Dendritic cell treated with granulocyte-macrophage colony-stimulating factor and Interleukin-4, amounts not matched to agents 40 ng/mL and 50 ng/mL, for 4 days (primary cell): Measurements from ENCODE around the gene PARD3.

ENCODE experiments used
- H3K27ac Mint-ChIP-seq: one replicate; pipeline ENCODE4 v1.8.0; 2022; ENCODE audit warnings: mild to moderate bottlenecking, mixed read lengths
- H3K27me3 Mint-ChIP-seq: one replicate; pipeline ENCODE4 v1.8.0; 2022; ENCODE audit warnings: mild to moderate bottlenecking, mixed read lengths
- H3K36me3 Mint-ChIP-seq: one replicate; pipeline ENCODE4 v1.8.0; 2022; ENCODE audit warnings: low read depth, mixed read lengths
- H3K4me1 Mint-ChIP-seq: one replicate; pipeline ENCODE4 v1.8.0; 2022; ENCODE audit warnings: low read depth, mixed read lengths
- H3K4me3 Mint-ChIP-seq: one replicate; pipeline ENCODE4 v1.8.0; 2022; ENCODE audit warnings: mild to moderate bottlenecking, moderate library complexity, mixed read lengths
- H3K9me3 Mint-ChIP-seq: one replicate; pipeline ENCODE4 v1.8.0; 2022; ENCODE audit warnings: mixed read lengths
- intact Hi-C: fragments of 100-400 bp; cut with micrococcal nuclease; formaldehyde crosslinking; loops from one replicate; pipeline ENCODE4 v1.15.0; 2022

PARD3 gene

GRCh38 chr10:34524369-34525091, 290.6 kb downstream of the PARD3 start:
- Mint-ChIP-seq H3K27me3 (peaks cover 1% of the 10 kb centered on the region), H3K4me1 (no peaks in the 10 kb centered on the region), H3K36me3 (no peaks in the 10 kb centered on the region), H3K27ac (no peak overlapping the region), H3K9me3 (no peaks in the 10 kb centered on the region), H3K4me3 (no peak overlapping the region)
- intact Hi-C loops: no loop called here

- Mint-ChIP-seq H3K4me1 (no peaks in the 10 kb centered on the region), H3K9me3 (no peaks in the 10 kb centered on the region), H3K27ac (no peak overlapping the region), H3K36me3 (no peaks in the 10 kb centered on the region), H3K4me3 (no peak overlapping the region), H3K27me3 (peaks cover 1% of the 10 kb centered on the region)
- intact Hi-C loops: no loop called here
Observed at GRCh38 chr10:34523017-34523767, 291.9 kb downstream of the PARD3 start.

- no peaks in the 10 kb centered on the region for H3K4me1 Mint-ChIP-seq
- no peak overlapping the region for H3K4me3 Mint-ChIP-seq
- no peak overlapping the region for H3K27ac Mint-ChIP-seq
- intact Hi-C loops: loop anchor here (1.0 kb wide), 1 partner anchor 115 kb away; no protein-coding TSS in a partner anchor
- no peaks in the 10 kb centered on the region for H3K9me3 Mint-ChIP-seq
- H3K27me3 Mint-ChIP-seq: peaks cover 1% of the 10 kb centered on the region
- H3K36me3 Mint-ChIP-seq: no peaks in the 10 kb centered on the region
Observed at GRCh38 chr10:34522546-34522945, 292.6 kb downstream of the PARD3 start.

GRCh38 chr10:34520510-34520909, 294.6 kb downstream of the PARD3 start:
- H3K36me3 Mint-ChIP-seq: no peaks in the 10 kb centered on the region
- H3K27me3 Mint-ChIP-seq: peaks cover 1% of the 10 kb centered on the region
- H3K4me1 Mint-ChIP-seq: no peaks in the 10 kb centered on the region
- intact Hi-C loops: no loop called here
- H3K9me3 Mint-ChIP-seq: no peaks in the 10 kb centered on the region
- no peak overlapping the region for H3K27ac Mint-ChIP-seq
- H3K4me3 Mint-ChIP-seq: no peak overlapping the region

- no peaks in the 10 kb centered on the region for H3K36me3 Mint-ChIP-seq
- H3K4me1 Mint-ChIP-seq: no peaks in the 10 kb centered on the region
- H3K27ac Mint-ChIP-seq: no peak overlapping the region
- intact Hi-C loops: no loop called here
- no peak overlapping the region for H3K4me3 Mint-ChIP-seq
- no peaks in the 10 kb centered on the region for H3K9me3 Mint-ChIP-seq
- H3K27me3 Mint-ChIP-seq: peaks cover 1% of the 10 kb centered on the region
Observed at GRCh38 chr10:34520084-34520483, 295.0 kb downstream of the PARD3 start.

- no peak overlapping the region for H3K27ac Mint-ChIP-seq
- no peaks in the 10 kb centered on the region for H3K36me3 Mint-ChIP-seq
- H3K4me1 Mint-ChIP-seq: no peaks in the 10 kb centered on the region
- no peaks in the 10 kb centered on the region for H3K27me3 Mint-ChIP-seq
- H3K9me3 Mint-ChIP-seq: no peaks in the 10 kb centered on the region
- H3K4me3 Mint-ChIP-seq: no peak overlapping the region
- intact Hi-C loops: no loop called here
Observed at GRCh38 chr10:34514290-34514689, 300.8 kb downstream of the PARD3 start.

GRCh38 chr10:34513636-34514035, 301.5 kb downstream of the PARD3 start:
- intact Hi-C loops: no loop called here
- H3K36me3 Mint-ChIP-seq: no peaks in the 10 kb centered on the region

GRCh38 chr10:34507217-34507616, 307.9 kb downstream of the PARD3 start:
- Mint-ChIP-seq H3K4me3 (no peak overlapping the region), H3K36me3 (no peaks in the 10 kb centered on the region), H3K27ac (no peak overlapping the region), H3K27me3 (no peaks in the 10 kb centered on the region), H3K9me3 (no peaks in the 10 kb centered on the region), H3K4me1 (no peaks in the 10 kb centered on the region)
- intact Hi-C loops: no loop called here

More at GRCh38 chr10:34513636-34514035, 301.5 kb downstream of the PARD3 start:
- Mint-ChIP-seq H3K27me3 (no peaks in the 10 kb centered on the region), H3K27ac (no peak overlapping the region), H3K4me1 (no peaks in the 10 kb centered on the region), H3K9me3 (no peaks in the 10 kb centered on the region), H3K4me3 (no peak overlapping the region)

GRCh38 chr10:34506786-34507185, 308.3 kb downstream of the PARD3 start:
- Mint-ChIP-seq H3K36me3 (no peaks in the 10 kb centered on the region), H3K27me3 (no peaks in the 10 kb centered on the region), H3K4me3 (no peak overlapping the region), H3K27ac (no peak overlapping the region), H3K4me1 (no peaks in the 10 kb centered on the region), H3K9me3 (no peaks in the 10 kb centered on the region)
- intact Hi-C loops: no loop called here

- H3K27me3 Mint-ChIP-seq: no peaks in the 10 kb centered on the region
- H3K4me3 Mint-ChIP-seq: no peak overlapping the region
- no peaks in the 10 kb centered on the region for H3K4me1 Mint-ChIP-seq
- H3K27ac Mint-ChIP-seq: no peak overlapping the region
- H3K36me3 Mint-ChIP-seq: no peaks in the 10 kb centered on the region
- H3K9me3 Mint-ChIP-seq: no peaks in the 10 kb centered on the region
- intact Hi-C loops: no loop called here
Observed at GRCh38 chr10:34505338-34505737, 309.8 kb downstream of the PARD3 start.

GRCh38 chr10:34504534-34504933, 310.6 kb downstream of the PARD3 start:
- intact Hi-C loops: no loop called here
- Mint-ChIP-seq H3K27ac (no peak overlapping the region), H3K27me3 (no peaks in the 10 kb centered on the region), H3K9me3 (no peaks in the 10 kb centered on the region), H3K4me3 (no peak overlapping the region), H3K36me3 (no peaks in the 10 kb centered on the region), H3K4me1 (no peaks in the 10 kb centered on the region)

- Mint-ChIP-seq H3K36me3 (no peaks in the 10 kb centered on the region), H3K4me3 (no peak overlapping the region), H3K9me3 (no peaks in the 10 kb centered on the region), H3K27me3 (no peaks in the 10 kb centered on the region), H3K4me1 (no peaks in the 10 kb centered on the region), H3K27ac (no peak overlapping the region)
- intact Hi-C loops: no loop called here
Observed at GRCh38 chr10:34503704-34504103, 311.4 kb downstream of the PARD3 start.

- Mint-ChIP-seq H3K4me3 (no peak overlapping the region), H3K27me3 (no peaks in the 10 kb centered on the region), H3K27ac (no peak overlapping the region), H3K36me3 (no peaks in the 10 kb centered on the region), H3K9me3 (no peaks in the 10 kb centered on the region), H3K4me1 (no peaks in the 10 kb centered on the region)
- intact Hi-C loops: no loop called here
Observed at GRCh38 chr10:34499612-34500279, 315.4 kb downstream of the PARD3 start.

GRCh38 chr10:34498821-34499220, 316.3 kb downstream of the PARD3 start:
- Mint-ChIP-seq H3K4me3 (no peak overlapping the region), H3K27ac (no peak overlapping the region), H3K36me3 (no peaks in the 10 kb centered on the region), H3K27me3 (no peaks in the 10 kb centered on the region), H3K9me3 (no peaks in the 10 kb centered on the region), H3K4me1 (no peaks in the 10 kb centered on the region)
- intact Hi-C loops: no loop called here
